Smooth muscle cell (in vitro differentiated cells): ENCODE data around the gene PHTF2. TPM values are rescaled to one million over a fixed set of nuclear protein-coding genes. Genes with fewer than 3 reads are reported as not detected.
A peak's percentile ranks its signal among the peaks of the same experiment; 100 is the strongest.

Source experiments
- DNase-seq: peaks from one replicate; lab custom pipeline; 2025; ENCODE audit not compliant: unreplicated experiment; lab: John Stamatoyannopoulos, UW
- H2AFZ ChIP-seq: fragments of 200-600 bp; sonication (generic); 2 replicates; pipeline ENCODE4 v1.6.0; 2016; ENCODE audit warnings: antibody characterized with exemption, low read depth, mild to moderate bottlenecking
- H3F3A ChIP-seq: fragments of 200-600 bp; sonication (generic); 2 replicates; pipeline ENCODE4 v1.6.0; 2017; ENCODE audit warnings: antibody characterized with exemption, low read depth
- H3K27ac ChIP-seq: fragments of 200-600 bp; sonication (generic); 2 replicates; pipeline ENCODE4 v1.5.1; 2016; ENCODE audit warnings: low read depth, mild to moderate bottlenecking
- H3K27me3 ChIP-seq: fragments of 200-600 bp; sonication (generic); 2 replicates; pipeline ENCODE4 v1.6.1; 2016; ENCODE audit warnings: low read depth, mild to moderate bottlenecking
- H3K36me3 ChIP-seq: fragments of 200-600 bp; sonication (generic); 2 replicates; pipeline ENCODE4 v1.5.1; 2016; ENCODE audit warnings: low read depth
- H3K4me1 ChIP-seq: fragments of 200-600 bp; sonication (generic); 2 replicates; pipeline ENCODE4 v1.5.1; 2016; ENCODE audit warnings: low read depth
- H3K4me2 ChIP-seq: fragments of 200-600 bp; sonication (generic); 2 replicates; pipeline ENCODE4 v1.6.0; 2016; ENCODE audit warnings: mild to moderate bottlenecking
- H3K4me3 ChIP-seq: fragments of 200-600 bp; sonication (generic); 2 replicates; pipeline ENCODE4 v1.5.1; 2016; ENCODE audit warnings: mild to moderate bottlenecking
- H3K79me2 ChIP-seq: fragments of 200-600 bp; sonication (generic); 2 replicates; pipeline ENCODE4 v1.6.0; 2016; ENCODE audit warnings: low read depth, mild to moderate bottlenecking
- H3K9ac ChIP-seq: fragments of 200-600 bp; sonication (generic); 2 replicates; pipeline ENCODE4 v1.6.0; 2016; ENCODE audit warnings: low read depth
- H3K9me3 ChIP-seq: fragments of 200-600 bp; sonication (generic); replicated peaks from 2 replicates; pipeline ENCODE4 v1.5.1; 2016; ENCODE audit warnings: low read depth
- H4K20me1 ChIP-seq: fragments of 200-600 bp; sonication (generic); 2 replicates; pipeline ENCODE4 v1.6.0; 2016; ENCODE audit warnings: low read depth
- WGBS: methylation state at CpG from one replicate; pipeline ENCODE4 v1.1.7; 2016; ENCODE audit warnings: low lambda C conversion rate; 5-methylcytosine and 5-hydroxymethylcytosine counted together
- polyA plus RNA-seq: library from polyadenylated mRNA; unstranded; fragments of >200 nt; fragmentation: Nextera tagmentation; extraction: Ambion mirVana; gene quantifications from 2 replicates; pipeline ENCODE4 v1.2.1, GENCODE V29; 2016
- total RNA-seq: library from RNA; depleted of rRNA; stranded (reverse); fragments of >200 nt; gene quantifications from 2 replicates; pipeline ENCODE4 v1.2.3, GENCODE V29; 2014
- TF ChIP-seq, protein P1 (sequence below): fragments of 200-600 bp; sonication (generic); IDR thresholded peaks from 2 replicates; pipeline ENCODE4 v1.5.1; 2017; ENCODE audit warnings: borderline replicate concordance, mild to moderate bottlenecking, antibody characterized with exemption; ENCODE audit not compliant: insufficient read depth, poor library complexity, severe bottlenecking

Gene PHTF2
- total and polyA plus RNA-seq, 2 experiments from 2014 or later = 66.6 to 100 TPM

GRCh38 chr7:77931841-77932240 lies 133.3 kb downstream of the PHTF2 start:
- Histone ChIP-seq H3K9ac (no peak overlapping the region), H3K4me2 (no peak overlapping the region), H3F3A (peaks cover 7% of the 10 kb centered on the region), H3K4me1 (no peaks in the 10 kb centered on the region), H3K36me3 (no peaks in the 10 kb centered on the region), H4K20me1 (no peaks in the 10 kb centered on the region), H3K27ac (no peak overlapping the region), H3K79me2 (peaks cover 8% of the 10 kb centered on the region), H2AFZ (no peak overlapping the region), H3K27me3 (no peaks in the 10 kb centered on the region), H3K9me3 (no peaks in the 10 kb centered on the region), H3K4me3 (no peak overlapping the region)
- TF ChIP-seq, protein P1, sequence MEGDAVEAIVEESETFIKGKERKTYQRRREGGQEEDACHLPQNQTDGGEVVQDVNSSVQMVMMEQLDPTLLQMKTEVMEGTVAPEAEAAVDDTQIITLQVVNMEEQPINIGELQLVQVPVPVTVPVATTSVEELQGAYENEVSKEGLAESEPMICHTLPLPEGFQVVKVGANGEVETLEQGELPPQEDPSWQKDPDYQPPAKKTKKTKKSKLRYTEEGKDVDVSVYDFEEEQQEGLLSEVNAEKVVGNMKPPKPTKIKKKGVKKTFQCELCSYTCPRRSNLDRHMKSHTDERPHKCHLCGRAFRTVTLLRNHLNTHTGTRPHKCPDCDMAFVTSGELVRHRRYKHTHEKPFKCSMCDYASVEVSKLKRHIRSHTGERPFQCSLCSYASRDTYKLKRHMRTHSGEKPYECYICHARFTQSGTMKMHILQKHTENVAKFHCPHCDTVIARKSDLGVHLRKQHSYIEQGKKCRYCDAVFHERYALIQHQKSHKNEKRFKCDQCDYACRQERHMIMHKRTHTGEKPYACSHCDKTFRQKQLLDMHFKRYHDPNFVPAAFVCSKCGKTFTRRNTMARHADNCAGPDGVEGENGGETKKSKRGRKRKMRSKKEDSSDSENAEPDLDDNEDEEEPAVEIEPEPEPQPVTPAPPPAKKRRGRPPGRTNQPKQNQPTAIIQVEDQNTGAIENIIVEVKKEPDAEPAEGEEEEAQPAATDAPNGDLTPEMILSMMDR = no peak
- DNase-seq = no peak
- 68% methylated on average over 5 of the region's 5 CpGs for WGBS

GRCh38 chr7:77933394-77933793 lies 134.8 kb downstream of the PHTF2 start:
- H3K4me3 ChIP-seq = no peak overlapping the region
- 48% methylated on average over 3 of the region's 3 CpGs for WGBS
- H3K9me3 ChIP-seq = no peaks in the 10 kb centered on the region
- peaks cover 7% of the 10 kb centered on the region for H3F3A ChIP-seq
- TF ChIP-seq, protein P1 = no peak
- no peaks in the 10 kb centered on the region for H3K27me3 ChIP-seq
- no peaks in the 10 kb centered on the region for H4K20me1 ChIP-seq
- peak overlapping the region; percentile 4 for H3K4me2 ChIP-seq
- no peak for DNase-seq
- H3K4me1 ChIP-seq = no peaks in the 10 kb centered on the region
- peak overlapping the region; percentile 34 for H3K27ac ChIP-seq
- H3K36me3 ChIP-seq = no peaks in the 10 kb centered on the region
- no peak overlapping the region for H3K9ac ChIP-seq
- peaks cover 8% of the 10 kb centered on the region for H3K79me2 ChIP-seq
- H2AFZ ChIP-seq = no peak overlapping the region

DNA sequence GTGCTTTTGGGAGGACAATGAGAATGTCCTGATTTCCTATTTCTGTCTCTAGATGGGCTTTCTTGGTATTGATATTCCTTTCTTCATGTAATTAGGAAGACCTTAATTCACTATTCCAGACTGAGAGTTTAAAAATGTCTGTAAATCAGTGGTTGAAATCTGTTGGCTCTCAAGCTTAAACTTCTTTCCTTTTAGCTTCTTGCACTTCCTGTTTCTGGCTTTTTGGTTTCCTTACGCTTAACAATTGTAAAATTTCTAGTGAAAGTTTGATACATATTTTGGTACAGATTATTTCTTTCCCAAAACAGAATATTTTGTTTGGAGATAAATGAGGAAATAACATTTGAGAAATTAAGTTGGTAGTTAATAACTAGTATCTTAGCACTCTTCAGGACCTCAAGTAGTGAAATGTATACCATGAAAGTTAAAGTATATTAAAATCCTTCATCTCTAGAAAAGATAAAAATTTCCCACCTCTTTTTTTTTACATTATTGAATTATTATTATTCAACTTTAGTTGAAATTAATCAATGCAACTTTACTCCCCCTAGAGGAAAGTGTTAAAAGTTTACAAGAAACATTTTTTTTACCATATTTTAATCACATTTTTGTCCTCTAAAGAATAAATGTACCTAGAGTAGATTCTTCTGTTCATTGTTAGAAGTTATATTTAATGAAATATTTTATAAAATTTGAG lies 137.2 kb downstream of the PHTF2 start:
- Histone ChIP-seq H2AFZ (no peak overlapping the region), H3K4me3 (no peak overlapping the region), H3K9me3 (no peaks in the 10 kb centered on the region), H3K4me2 (no peak overlapping the region), H3K27me3 (no peaks in the 10 kb centered on the region), H3K4me1 (no peaks in the 10 kb centered on the region), H3F3A (no peaks in the 10 kb centered on the region), H3K27ac (no peak overlapping the region), H3K9ac (no peak overlapping the region), H4K20me1 (no peaks in the 10 kb centered on the region), H3K79me2 (peaks cover 8% of the 10 kb centered on the region), H3K36me3 (no peaks in the 10 kb centered on the region)
- no peak for DNase-seq
- TF ChIP-seq, protein P1 = peak; percentile 47
- WGBS = 86% methylated on average over 1 of the region's 1 CpG

- H3K4me1 ChIP-seq = no peaks in the 10 kb centered on the region
- H3K4me3 ChIP-seq = no peak overlapping the region
- no peaks in the 10 kb centered on the region for H4K20me1 ChIP-seq
- no peaks in the 10 kb centered on the region for H3K9me3 ChIP-seq
- H3K27ac ChIP-seq = no peak overlapping the region
- no peaks in the 10 kb centered on the region for H3F3A ChIP-seq
- peaks cover 3% of the 10 kb centered on the region for H3K79me2 ChIP-seq
- peaks cover 9% of the 10 kb centered on the region for H3K36me3 ChIP-seq
- no peak overlapping the region for H3K9ac ChIP-seq
- no peaks in the 10 kb centered on the region for H3K27me3 ChIP-seq
- H2AFZ ChIP-seq = no peak overlapping the region
- TF ChIP-seq, protein P1 = peak; percentile 64
- H3K4me2 ChIP-seq = no peak overlapping the region
- DNase-seq = no peak
These were observed 142.1 kb downstream of the PHTF2 start for GRCh38 chr7:77940647-77941046.
